ENCODE data around the gene ABLIM3. TPM values are rescaled to one million over a fixed set of nuclear protein-coding genes. Genes with fewer than 3 reads are reported as not detected.

The ABLIM3 gene
- total RNA-seq, 2 experiments from 2014 or later, result not detected

DNA sequence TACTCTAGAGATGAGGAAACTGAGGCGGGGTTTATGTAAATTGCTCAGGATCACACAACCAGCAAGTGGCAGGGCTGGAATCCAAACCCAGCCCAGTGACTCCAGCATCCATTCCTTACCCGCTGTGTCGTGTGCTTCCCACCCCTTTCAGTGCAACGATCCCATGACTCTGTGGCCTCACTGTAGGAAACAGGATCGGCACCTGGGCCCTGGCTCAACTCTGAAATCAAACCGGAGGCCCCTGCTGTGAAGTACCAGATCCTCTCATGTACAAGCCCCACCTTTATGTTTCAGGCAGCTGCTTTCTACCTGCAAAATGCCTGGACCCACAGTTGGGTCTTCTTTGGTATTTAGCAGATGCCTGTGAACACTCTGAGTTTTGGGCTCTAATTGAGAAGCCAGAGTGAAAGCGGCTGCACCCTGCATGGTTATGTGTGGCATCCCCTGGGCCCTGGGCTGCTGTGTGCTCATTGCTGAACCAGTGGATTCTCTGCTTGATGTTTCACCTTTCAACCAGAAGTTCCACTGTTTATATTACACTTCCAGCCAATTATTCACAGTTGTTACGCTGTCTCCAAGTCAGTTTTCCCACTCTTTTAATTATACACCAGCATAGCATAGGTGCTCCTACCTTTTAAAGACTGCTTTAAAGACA, 36.7 kb downstream of the ABLIM3 start:
- intact Hi-C loops (cut with micrococcal nuclease; ENCODE audit: unreplicated experiment), result no loop called here
- Histone ChIP-seq H4K20me1 (ENCODE audit: insufficient read depth, low read length) (no peaks in the 10 kb centered on the region), H3K9me3 (ENCODE audit: low read length) (no peaks in the 10 kb centered on the region), H2AFZ (ENCODE audit: low read length) (no peak overlapping the region), H3K79me2 (ENCODE audit: insufficient read depth, low read depth, low read length) (no peaks in the 10 kb centered on the region), H3K27ac (ENCODE audit: low read depth, low read length, poor library complexity, severe bottlenecking) (no peak overlapping the region), H3K4me3 (ENCODE audit: low read depth, low read length, poor library complexity, severe bottlenecking) (no peak overlapping the region), H3K36me3 (ENCODE audit: insufficient read depth, low read length) (no peaks in the 10 kb centered on the region), H3K4me1 (ENCODE audit: insufficient read depth, low read length, poor library complexity, severe bottlenecking) (no peaks in the 10 kb centered on the region), H3K9me2 (ENCODE audit: insufficient read depth, low read length) (no peaks in the 10 kb centered on the region), H3K4me2 (ENCODE audit: low read length) (no peak overlapping the region)
- no peak for DNase-seq (ENCODE audit: low spot score)
- no TSS peak for BruUV-seq (replicated peaks)
- ChIA-PET CTCF (ENCODE audit: unreplicated experiment) (no interaction called here), POLR2A (no interaction called here)
- TF ChIP-seq, protein P1, sequence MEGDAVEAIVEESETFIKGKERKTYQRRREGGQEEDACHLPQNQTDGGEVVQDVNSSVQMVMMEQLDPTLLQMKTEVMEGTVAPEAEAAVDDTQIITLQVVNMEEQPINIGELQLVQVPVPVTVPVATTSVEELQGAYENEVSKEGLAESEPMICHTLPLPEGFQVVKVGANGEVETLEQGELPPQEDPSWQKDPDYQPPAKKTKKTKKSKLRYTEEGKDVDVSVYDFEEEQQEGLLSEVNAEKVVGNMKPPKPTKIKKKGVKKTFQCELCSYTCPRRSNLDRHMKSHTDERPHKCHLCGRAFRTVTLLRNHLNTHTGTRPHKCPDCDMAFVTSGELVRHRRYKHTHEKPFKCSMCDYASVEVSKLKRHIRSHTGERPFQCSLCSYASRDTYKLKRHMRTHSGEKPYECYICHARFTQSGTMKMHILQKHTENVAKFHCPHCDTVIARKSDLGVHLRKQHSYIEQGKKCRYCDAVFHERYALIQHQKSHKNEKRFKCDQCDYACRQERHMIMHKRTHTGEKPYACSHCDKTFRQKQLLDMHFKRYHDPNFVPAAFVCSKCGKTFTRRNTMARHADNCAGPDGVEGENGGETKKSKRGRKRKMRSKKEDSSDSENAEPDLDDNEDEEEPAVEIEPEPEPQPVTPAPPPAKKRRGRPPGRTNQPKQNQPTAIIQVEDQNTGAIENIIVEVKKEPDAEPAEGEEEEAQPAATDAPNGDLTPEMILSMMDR (conservative IDR thresholded peaks at IDR 0.05; ENCODE audit: low read length), result no peak
- TF ChIP-seq EZH2phosphoT487 (IDR thresholded peaks at IDR 0.05; ENCODE audit: borderline replicate concordance, low read depth, low read length), result no peak

DNA sequence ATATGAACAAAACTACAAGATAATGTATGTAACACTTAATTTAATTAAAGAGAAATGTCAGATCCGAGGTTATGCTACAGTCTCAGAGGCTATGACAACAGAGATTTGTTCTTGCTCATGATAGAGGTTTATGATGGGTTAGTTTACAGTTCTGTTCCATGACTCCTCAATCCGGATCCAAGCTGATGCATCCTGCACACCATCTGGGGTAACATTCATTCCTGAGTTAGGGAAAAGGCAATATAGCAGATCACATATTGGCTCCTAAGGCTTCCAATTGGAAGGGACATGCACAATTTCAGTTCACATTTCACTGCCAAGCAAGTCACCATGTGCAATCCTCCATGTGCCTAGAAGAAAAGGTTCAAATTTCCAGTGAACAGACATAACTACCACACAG, 40.4 kb downstream of the ABLIM3 start:
- no peak overlapping the region for H2AFZ ChIP-seq (ENCODE audit: low read length)
- H3K4me3 ChIP-seq (ENCODE audit: low read depth, low read length, poor library complexity, severe bottlenecking), result no peak overlapping the region
- no peak overlapping the region for H3K27ac ChIP-seq (ENCODE audit: low read depth, low read length, poor library complexity, severe bottlenecking)
- no peaks in the 10 kb centered on the region for H4K20me1 ChIP-seq (ENCODE audit: insufficient read depth, low read length)
- no TSS peak for BruUV-seq (replicated peaks)
- CTCF ChIA-PET (ENCODE audit: unreplicated experiment), result no interaction called here
- DNase-seq (ENCODE audit: low spot score), result no peak
- TF ChIP-seq EZH2phosphoT487 (IDR thresholded peaks at IDR 0.05; ENCODE audit: borderline replicate concordance, low read depth, low read length), result no peak
- TF ChIP-seq, protein P1 (conservative IDR thresholded peaks at IDR 0.05; ENCODE audit: low read length), result no peak
- H3K4me1 ChIP-seq (ENCODE audit: insufficient read depth, low read length, poor library complexity, severe bottlenecking), result no peaks in the 10 kb centered on the region
- H3K4me2 ChIP-seq (ENCODE audit: low read length), result no peak overlapping the region
- intact Hi-C loops (cut with micrococcal nuclease; ENCODE audit: unreplicated experiment), result no loop called here
- no peaks in the 10 kb centered on the region for H3K9me3 ChIP-seq (ENCODE audit: low read length)
- POLR2A ChIA-PET, result no interaction called here
- H3K9me2 ChIP-seq (ENCODE audit: insufficient read depth, low read length), result no peaks in the 10 kb centered on the region
- no peaks in the 10 kb centered on the region for H3K79me2 ChIP-seq (ENCODE audit: insufficient read depth, low read depth, low read length)
- H3K36me3 ChIP-seq (ENCODE audit: insufficient read depth, low read length), result no peaks in the 10 kb centered on the region

DNA sequence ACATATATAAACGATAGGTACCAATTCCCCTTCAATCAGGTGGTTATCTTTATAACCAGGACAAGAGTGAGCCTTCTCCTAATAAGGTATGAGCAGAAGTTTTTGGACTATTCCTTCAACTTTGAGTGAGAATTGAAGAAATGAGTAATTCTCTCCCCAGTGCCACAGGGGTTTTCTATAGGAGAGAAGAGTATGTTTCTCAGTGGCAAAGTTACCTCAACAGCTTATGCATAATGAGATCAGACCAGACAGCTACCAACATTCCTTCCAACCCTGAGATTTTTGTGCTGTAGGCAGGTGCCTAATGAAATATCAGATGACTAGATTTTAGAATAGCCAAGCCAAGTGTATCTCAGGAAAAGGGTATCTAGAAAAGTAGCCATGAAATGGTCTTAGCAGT, 40.9 kb downstream of the ABLIM3 start:
- no peaks in the 10 kb centered on the region for H3K9me2 ChIP-seq (ENCODE audit: insufficient read depth, low read length)
- no peak overlapping the region for H3K4me3 ChIP-seq (ENCODE audit: low read depth, low read length, poor library complexity, severe bottlenecking)
- no peak for DNase-seq (ENCODE audit: low spot score)
- no peak overlapping the region for H3K4me2 ChIP-seq (ENCODE audit: low read length)
- H3K79me2 ChIP-seq (ENCODE audit: insufficient read depth, low read depth, low read length), result no peaks in the 10 kb centered on the region
- no peaks in the 10 kb centered on the region for H3K9me3 ChIP-seq (ENCODE audit: low read length)
- intact Hi-C loops (cut with micrococcal nuclease; ENCODE audit: unreplicated experiment), result no loop called here
- no peak overlapping the region for H3K27ac ChIP-seq (ENCODE audit: low read depth, low read length, poor library complexity, severe bottlenecking)
- ChIA-PET POLR2A (interaction anchor here (0.6 kb wide), 1 partner anchor 32 kb away, joined by 3 read pairs; no protein-coding TSS in a partner anchor), CTCF (ENCODE audit: unreplicated experiment) (no interaction called here)
- no peaks in the 10 kb centered on the region for H3K36me3 ChIP-seq (ENCODE audit: insufficient read depth, low read length)
- no peaks in the 10 kb centered on the region for H4K20me1 ChIP-seq (ENCODE audit: insufficient read depth, low read length)
- H3K4me1 ChIP-seq (ENCODE audit: insufficient read depth, low read length, poor library complexity, severe bottlenecking), result no peaks in the 10 kb centered on the region
- H2AFZ ChIP-seq (ENCODE audit: low read length), result no peak overlapping the region
- BruUV-seq (replicated peaks), result no TSS peak
- TF ChIP-seq, protein P1 (conservative IDR thresholded peaks at IDR 0.05; ENCODE audit: low read length), result no peak
- TF ChIP-seq EZH2phosphoT487 (IDR thresholded peaks at IDR 0.05; ENCODE audit: borderline replicate concordance, low read depth, low read length), result no peak

All from OCI-LY7 (cell line).